IPS-15b (cell line): ENCODE data around the gene SF3A1.

ENCODE experiments used
- H3K27me3 ChIP-seq: one replicate; pipeline ENCODE4 v1.6.1; 2013; ENCODE audit warnings: low read length; ENCODE audit not compliant: control insufficient read depth, insufficient read depth
- H3K36me3 ChIP-seq: one replicate; pipeline ENCODE4 v1.6.1; 2013; ENCODE audit warnings: low read length; ENCODE audit not compliant: control insufficient read depth, insufficient read depth
- H3K4me1 ChIP-seq: one replicate; pipeline ENCODE4 v1.6.1; 2013; ENCODE audit warnings: mild to moderate bottlenecking, low read length; ENCODE audit not compliant: control insufficient read depth, insufficient read depth
- H3K4me3 ChIP-seq: one replicate; pipeline ENCODE4 v1.5.1; 2013; ENCODE audit warnings: low read depth, low read length
- H3K9ac ChIP-seq: one replicate; pipeline ENCODE4 v1.6.1; 2013; ENCODE audit warnings: low read depth, mild to moderate bottlenecking, low read length
- H3K9me3 ChIP-seq: one replicate; pipeline ENCODE4 v1.6.1; 2013; ENCODE audit warnings: mild to moderate bottlenecking, low read length; ENCODE audit not compliant: control insufficient read depth, insufficient read depth

The SF3A1 gene

DNA sequence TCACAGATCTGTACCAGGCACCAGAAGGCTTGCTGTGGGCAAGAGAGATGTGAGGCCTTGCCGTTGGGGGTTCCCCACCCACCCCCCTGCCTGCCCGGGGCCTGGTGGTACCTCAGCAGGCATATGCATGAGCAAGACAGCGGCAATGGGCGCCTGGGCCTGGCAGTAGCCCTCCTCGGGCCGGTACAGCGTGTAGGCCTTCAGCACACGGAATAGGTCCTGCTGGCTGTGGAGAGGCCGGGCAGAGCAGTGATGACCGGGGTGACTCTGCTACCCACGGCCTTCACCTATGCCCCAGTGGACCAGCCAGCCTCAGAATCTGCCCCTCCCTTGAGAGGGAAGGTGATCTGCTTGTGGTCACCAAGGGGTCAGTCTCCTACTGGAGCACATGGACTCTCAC is 61.9 kb downstream of the SF3A1 start:
- Histone ChIP-seq H3K9me3 (no peaks in the 10 kb centered on the region), H3K4me1 (peaks cover 5% of the 10 kb centered on the region), H3K36me3 (peaks cover 16% of the 10 kb centered on the region), H3K27me3 (peaks cover 2% of the 10 kb centered on the region), H3K9ac (no peak overlapping the region), H3K4me3 (no peak overlapping the region)

DNA sequence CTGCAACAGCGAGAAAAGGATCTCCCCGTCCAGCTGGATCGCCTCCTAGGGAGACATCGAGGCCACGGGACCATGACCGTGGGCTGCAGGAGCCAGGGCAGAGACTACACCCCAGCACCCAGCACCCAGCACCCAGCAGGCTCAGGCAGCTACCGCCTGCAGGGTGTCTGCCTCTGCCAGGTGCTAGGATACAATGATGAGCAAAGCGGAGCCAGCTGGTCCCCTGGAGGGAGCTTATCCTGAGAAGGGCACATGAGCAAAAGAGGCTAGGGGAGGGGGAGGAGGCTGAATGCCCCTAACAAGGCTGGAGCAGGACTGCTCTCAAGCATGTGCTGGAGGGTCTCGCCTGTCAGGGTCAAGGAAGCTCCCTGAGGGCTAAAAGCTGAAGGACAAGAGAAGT is 62.6 kb downstream of the SF3A1 start:
- H3K4me1 ChIP-seq, result peaks cover 5% of the 10 kb centered on the region
- no peak overlapping the region for H3K4me3 ChIP-seq
- H3K27me3 ChIP-seq, result peaks cover 2% of the 10 kb centered on the region
- no peak overlapping the region for H3K9ac ChIP-seq
- H3K9me3 ChIP-seq, result no peaks in the 10 kb centered on the region
- H3K36me3 ChIP-seq, result peaks cover 16% of the 10 kb centered on the region

DNA sequence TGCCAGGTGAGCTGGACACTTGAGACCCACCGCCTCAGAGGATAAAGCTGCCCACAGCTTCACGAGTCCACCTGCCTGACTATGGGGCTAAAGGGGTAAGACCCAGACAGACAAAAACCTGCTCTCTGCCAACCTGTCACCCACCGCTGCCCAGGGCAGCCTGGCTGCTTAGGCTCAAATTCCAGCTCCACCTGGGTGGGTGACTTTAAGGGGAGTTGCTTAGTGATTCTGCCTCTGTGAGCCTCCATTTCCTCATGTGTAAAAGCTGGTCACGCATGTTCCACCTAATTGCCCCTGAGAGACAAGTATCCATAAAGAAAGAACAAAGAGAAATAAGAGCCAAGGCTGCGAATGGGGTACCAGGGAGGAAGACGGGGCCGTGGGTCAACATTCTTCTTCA is 63.7 kb downstream of the SF3A1 start:
- H3K27me3 ChIP-seq, result peaks cover 2% of the 10 kb centered on the region
- no peak overlapping the region for H3K4me3 ChIP-seq
- H3K9ac ChIP-seq, result no peak overlapping the region
- H3K9me3 ChIP-seq, result no peaks in the 10 kb centered on the region
- H3K36me3 ChIP-seq, result peaks cover 16% of the 10 kb centered on the region
- peaks cover 10% of the 10 kb centered on the region for H3K4me1 ChIP-seq

DNA sequence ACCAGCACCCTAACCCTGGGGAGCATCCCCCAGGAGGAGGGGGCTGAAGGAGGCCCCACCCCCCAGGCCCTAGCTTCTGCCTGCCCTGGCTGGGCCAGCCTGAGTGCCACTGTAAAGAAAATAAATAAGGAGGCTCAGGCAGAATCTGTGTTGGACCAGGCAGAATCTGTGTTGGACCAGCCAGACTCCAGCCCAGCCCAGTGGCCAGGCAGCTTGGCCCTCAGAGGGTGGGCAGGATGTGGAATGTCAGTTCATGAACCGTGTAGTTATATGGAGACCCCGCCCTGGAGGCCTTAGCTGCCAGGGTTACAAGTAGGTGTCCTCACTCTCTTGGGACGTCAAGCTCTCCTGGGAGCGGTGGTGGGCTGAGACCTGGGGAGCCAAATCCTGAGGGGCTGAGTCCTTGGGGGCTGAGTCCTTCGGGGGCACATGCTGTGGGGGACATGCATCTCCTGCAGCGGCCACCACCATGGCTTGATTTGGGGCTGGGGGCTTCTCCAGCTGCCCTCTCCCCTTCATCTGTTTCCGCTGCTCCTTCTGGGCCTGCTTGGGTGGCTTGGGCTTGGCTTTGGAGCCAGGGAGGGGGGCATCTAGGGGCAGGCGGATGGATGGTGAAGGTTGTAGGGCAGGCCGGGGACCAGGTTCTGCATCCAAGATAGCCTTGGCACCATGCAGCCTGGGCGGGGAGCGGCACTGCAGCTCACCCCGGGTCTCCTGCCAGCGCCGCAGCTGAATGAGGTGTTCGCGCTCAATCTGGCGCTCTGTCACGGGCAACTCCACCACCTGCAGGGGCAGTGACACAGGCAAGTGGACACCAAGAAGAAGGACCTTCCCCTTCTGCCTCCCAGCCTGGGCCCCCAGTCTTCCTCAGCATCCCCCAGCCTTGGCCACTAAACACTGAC is 64.4 kb downstream of the SF3A1 start:
- peaks cover 16% of the 10 kb centered on the region for H3K36me3 ChIP-seq

DNA sequence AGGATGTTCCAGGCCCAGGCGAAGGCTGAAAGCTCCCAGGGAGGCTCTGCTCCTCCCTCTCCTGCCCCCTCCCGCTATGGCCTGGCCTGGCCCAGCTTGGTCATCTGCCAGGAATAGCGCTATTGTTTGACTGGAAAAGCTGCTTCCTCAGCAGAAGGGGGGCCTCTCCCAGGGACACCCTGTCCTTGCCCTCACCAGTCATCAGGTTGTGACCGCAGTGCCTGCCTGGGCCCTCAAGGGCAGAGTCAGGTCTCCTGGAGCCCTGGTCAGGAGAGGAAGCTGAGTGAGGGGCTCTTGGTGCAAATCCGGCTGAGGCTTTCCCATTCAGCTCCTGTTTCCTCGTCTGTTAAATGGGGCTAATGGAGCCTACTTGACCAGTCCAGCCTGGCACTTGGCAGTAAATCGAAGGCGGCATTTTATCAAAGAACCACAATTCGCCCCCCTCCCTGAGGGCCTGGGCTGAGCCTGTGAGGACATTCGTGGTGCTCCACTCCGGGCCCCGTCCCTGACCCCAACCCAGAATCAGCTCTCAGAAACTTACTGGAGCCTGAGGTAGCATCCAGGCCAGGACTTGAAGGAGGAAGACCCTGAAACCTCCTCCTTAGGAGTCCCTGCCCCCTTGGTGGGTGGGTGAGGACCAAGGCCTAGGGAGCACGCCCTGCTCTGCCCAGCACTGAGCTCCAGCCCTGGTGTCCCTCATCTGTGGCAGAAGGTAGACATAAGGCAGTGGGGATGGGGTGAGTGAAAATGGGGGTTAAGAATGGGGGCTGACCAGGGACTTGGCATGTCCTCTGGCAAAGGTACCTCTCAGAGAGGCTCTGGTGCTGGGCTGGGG is 65.4 kb downstream of the SF3A1 start:
- Histone ChIP-seq H3K9me3 (no peaks in the 10 kb centered on the region), H3K4me3 (no peak overlapping the region), H3K36me3 (peaks cover 18% of the 10 kb centered on the region), H3K9ac (no peak overlapping the region), H3K4me1 (peaks cover 10% of the 10 kb centered on the region), H3K27me3 (peaks cover 2% of the 10 kb centered on the region)

More for the DNA sequence above, 64.4 kb downstream of the SF3A1 start:
- Histone ChIP-seq H3K4me3 (no peak overlapping the region), H3K9ac (no peak overlapping the region), H3K4me1 (peaks cover 10% of the 10 kb centered on the region), H3K27me3 (peaks cover 2% of the 10 kb centered on the region), H3K9me3 (no peaks in the 10 kb centered on the region)

DNA sequence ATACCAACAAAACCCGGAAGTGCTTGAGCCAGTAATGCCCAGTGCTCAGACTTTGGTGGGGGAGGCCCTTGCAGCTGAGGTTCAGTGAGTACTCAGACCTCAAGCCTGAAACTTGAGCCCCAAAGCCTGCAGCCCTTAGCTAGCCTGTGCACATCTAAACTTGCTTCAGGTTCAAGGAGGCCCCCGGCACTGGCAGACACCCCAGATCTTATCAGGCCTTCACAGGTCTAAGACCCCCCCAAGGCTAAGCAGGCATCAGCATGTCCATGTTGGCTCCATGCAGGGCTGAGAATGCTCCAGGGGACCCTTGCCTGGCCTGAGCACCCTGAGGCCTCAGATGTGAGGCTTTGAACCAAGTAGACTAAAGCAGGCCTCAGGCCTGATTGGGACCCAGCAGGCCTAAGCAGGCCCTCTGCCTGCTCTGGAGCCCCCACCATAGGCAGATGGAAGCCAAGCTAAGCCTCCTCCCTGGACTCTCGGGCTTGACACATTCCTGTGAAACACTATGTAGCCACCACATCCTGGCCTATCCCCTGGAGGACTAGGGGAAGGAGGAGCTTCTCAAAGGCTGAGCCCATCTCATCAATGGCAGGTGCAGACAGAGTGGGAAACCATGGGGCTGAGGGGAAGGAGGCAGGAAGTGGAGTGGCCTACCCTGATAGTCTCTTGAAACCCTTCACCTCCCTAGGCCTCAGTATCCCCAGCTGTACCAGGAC is 66.2 kb downstream of the SF3A1 start:
- Histone ChIP-seq H3K9me3 (no peaks in the 10 kb centered on the region), H3K4me1 (peaks cover 10% of the 10 kb centered on the region), H3K9ac (peak overlapping the region; percentile 47), H3K36me3 (peaks cover 23% of the 10 kb centered on the region), H3K4me3 (peak overlapping the region; percentile 75), H3K27me3 (peaks cover 2% of the 10 kb centered on the region)

DNA sequence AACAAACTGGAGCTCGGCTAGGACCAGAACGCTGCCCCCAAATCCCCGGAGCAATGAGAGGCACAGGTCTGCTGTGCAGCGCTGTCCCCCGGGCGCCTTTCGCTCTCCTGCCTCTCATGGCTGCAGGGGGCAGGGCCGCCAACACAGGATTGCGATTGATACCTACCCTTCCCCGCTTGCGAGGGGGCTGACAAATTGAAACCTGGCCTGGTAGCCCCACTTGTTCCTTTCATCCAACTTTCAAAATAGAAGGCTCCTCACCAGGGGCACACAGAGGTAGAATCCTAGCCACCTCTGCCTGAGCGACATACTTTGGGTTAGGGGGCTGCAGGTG is 66.7 kb downstream of the SF3A1 start:
- H3K4me3 ChIP-seq, result peak overlapping the region; percentile 75
- H3K4me1 ChIP-seq, result peaks cover 10% of the 10 kb centered on the region
- peaks cover 2% of the 10 kb centered on the region for H3K27me3 ChIP-seq
- H3K36me3 ChIP-seq, result peaks cover 23% of the 10 kb centered on the region
- peak overlapping the region; percentile 47 for H3K9ac ChIP-seq
- H3K9me3 ChIP-seq, result no peaks in the 10 kb centered on the region

DNA sequence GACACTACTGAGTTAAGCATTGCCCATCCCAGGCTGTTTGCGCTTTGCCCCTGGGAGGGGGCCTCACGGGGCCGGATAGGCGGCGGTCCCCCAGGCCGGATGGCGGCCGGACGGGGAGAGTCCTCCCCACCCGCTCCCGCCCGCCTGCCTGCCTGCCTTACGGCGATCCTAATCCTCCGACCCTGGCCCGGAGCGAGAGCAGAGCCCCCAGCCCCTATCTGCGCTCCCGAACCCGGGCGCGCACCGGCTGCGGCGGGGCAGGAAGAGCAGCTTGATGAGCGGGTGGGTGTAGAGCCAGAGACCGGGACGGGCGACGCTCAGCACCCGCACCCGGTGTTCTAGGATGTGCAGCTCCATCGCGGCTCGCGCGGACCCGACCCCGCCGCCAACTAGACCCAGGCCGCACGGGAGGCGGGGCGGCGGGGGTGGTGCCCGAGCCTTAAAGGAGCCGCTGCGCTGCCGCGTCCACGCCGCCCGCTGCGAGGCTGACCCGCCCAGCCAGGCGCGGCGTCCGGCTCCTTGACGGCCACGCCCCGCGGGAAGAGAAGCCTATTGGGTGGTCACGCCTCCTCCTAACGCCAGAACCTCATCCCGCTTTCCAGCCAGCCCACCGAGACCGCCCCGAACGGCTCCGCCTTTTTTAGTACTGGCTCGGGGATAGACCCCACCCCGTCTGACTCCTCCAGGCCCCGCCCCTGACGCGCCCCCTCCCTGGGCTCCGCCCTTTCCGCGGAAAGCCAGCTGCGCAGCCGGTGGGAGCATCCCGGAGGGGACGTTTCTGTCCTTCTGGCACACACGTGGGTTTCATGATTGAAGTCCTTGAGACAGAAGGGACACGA is 67.3 kb downstream of the SF3A1 start, which contains the start of gene CASTOR1:
Gene CASTOR1 (minus strand): TSS at position 365 of the 839 bp plus-strand sequence. CDS start 8 bp downstream, at position 357.
- Histone ChIP-seq H3K4me1 (peaks cover 10% of the 10 kb centered on the region), H3K36me3 (peaks cover 23% of the 10 kb centered on the region), H3K9me3 (no peaks in the 10 kb centered on the region), H3K4me3 (peak within 1 kb of the TSS; percentile 83), H3K9ac (peak within 1 kb of the TSS; percentile 54), H3K27me3 (peaks cover 2% of the 10 kb centered on the region)

DNA sequence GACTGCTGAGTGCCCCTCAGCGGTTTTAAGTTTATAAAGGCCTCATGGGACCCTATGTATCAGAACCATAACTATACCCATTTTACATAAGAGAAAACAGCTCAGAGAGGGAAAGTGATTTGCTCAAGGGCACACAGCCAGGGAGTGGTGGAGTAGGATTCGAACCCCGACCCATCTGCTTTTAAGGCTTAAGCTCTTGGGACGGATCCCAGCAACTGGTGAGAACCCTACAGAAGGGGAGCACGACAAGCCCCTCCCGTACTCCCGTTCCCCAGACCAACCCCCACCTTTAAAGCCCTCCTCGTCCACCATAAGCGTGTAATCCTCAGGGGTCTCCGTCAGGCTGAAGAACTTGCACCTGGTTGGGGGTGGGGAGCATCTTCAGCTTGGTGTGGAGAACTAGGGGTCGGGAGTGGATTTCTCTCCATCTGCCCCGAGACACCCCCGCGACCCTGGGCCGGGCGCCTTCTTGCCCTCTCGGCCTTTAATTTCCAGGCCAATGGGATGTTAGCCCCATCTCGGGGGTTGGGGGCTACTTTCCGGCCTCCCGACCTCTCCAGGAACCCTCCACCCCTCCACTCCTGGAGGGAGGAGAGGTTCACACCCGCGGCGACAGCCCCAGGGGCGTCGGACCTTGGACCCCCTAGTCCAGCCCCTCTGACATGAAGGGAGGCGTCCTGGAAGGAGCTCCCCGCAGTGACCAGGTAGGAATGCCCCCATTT is 68.1 kb downstream of the SF3A1 start:
- Histone ChIP-seq H3K27me3 (peaks cover 2% of the 10 kb centered on the region), H3K9me3 (no peaks in the 10 kb centered on the region), H3K36me3 (peaks cover 16% of the 10 kb centered on the region), H3K4me1 (peaks cover 10% of the 10 kb centered on the region), H3K9ac (peak overlapping the region; percentile 54), H3K4me3 (peak overlapping the region; percentile 83)

DNA sequence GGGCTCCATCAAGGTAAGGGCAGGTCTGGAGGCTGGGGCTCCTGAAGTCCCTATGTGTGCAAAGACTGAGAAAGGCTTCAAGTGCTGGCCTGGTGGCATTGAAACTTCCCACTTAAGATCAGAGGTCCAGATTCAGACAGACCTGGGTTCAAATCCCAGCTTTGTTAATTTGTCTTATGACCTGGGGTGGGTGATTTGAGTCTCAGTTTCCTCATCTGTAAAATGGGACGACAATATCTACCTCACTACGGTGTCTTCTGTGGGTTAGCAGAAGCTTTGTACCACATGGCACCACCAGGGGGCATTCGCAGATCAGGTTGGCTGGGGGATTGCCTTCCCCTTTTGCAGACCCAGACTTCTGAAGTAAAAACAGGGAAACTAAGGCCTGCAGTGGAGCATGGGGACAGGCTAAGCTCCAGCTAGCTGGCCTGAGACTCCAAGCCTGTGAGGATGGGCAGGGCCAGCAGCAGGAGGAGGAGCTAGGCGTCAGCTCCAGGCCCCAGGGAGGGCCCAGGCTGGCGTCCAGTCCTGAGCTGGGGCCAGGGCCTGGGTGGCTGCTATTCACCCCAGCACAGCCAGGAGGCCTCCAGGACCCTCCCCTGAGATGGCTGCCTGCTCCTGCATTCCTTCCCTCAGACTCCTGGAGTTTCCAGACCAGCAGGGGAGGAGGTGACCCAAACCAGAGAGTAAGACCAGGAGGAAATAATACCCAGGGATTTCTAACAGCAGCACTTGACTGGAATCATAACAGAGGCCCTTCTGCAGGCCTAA is 68.9 kb downstream of the SF3A1 start:
- peak overlapping the region; percentile 83 for H3K4me3 ChIP-seq

More for the DNA sequence above, 68.9 kb downstream of the SF3A1 start:
- H3K9me3 ChIP-seq, result no peaks in the 10 kb centered on the region
- peaks cover 10% of the 10 kb centered on the region for H3K36me3 ChIP-seq
- H3K4me1 ChIP-seq, result peaks cover 10% of the 10 kb centered on the region
- peaks cover 2% of the 10 kb centered on the region for H3K27me3 ChIP-seq
- no peak overlapping the region for H3K9ac ChIP-seq
